Sigmoid colon (tissue), 4 donors: ENCODE measurements around the gene SLC6A12.

Experiments used
- CTCF ChIP-seq, 4 experiments: fragments of 450-650 bp in 3 of 4; fragments of 200-600 bp in 1 of 4; IDR thresholded peaks; one replicate each; pipeline ENCODE4 v1.5.1; 2016 to 2019; ENCODE audit warnings: antibody characterized with exemption in 4 of 4, mild to moderate bottlenecking in 3 of 4, moderate library complexity in 2 of 4
- EP300 ChIP-seq, 4 donors: sonication (generic); formaldehyde crosslinking; IDR thresholded peaks; one replicate each; pipeline ENCODE4 v1.6.1; 2017; ENCODE audit warnings: antibody characterized with exemption in 4 of 4
- POLR2AphosphoS5 ChIP-seq, 4 donors: sonication (generic); formaldehyde crosslinking; IDR thresholded peaks; one replicate each; pipeline ENCODE4 v1.6.1; 2017; ENCODE audit warnings: antibody characterized with exemption in 4 of 4

- TF ChIP-seq POLR2AphosphoS5 (IDR thresholded peaks at IDR 0.05) (no peak), CTCF (IDR thresholded peaks at IDR 0.05) (no peak), EP300 (IDR thresholded peaks at IDR 0.05) (no peak)
Measured at GRCh38 chr12:242496-242895, 28.5 kb upstream of the SLC6A12 start.
